Bone marrow (tissue), 2 donors: ENCODE measurements around the gene GPR155.
"Not testable (repeated sequence)": the region's sequence is repeated elsewhere in the genome, so short reads cannot be mapped to it uniquely, and the experiment has no call there.

Source experiments
- DNase-seq, 2 donors: peaks; one replicate each; lab custom pipeline; 2025; lab: John Stamatoyannopoulos, UW

The GPR155 gene

DNA sequence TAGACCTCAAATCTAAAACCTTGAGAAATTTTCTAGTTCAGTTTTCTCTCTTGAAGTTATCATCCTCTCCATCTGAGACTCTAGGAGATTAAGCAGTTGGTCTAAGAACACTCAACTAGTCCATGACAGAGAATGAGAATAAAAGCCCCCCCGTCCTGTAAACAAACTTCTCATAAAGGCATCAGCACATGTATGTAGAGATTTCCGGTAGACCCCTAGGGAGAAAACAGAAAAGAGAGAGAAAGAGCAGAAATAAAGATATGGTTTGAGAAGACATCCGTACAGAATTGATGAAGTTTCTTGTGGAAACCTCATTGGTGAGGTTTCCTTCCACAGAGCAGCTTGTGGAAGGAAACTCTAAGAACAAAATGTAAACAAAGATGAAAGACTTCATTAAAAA is 3.2 kb upstream of the GPR155 start:
- no peak for DNase-seq

DNA sequence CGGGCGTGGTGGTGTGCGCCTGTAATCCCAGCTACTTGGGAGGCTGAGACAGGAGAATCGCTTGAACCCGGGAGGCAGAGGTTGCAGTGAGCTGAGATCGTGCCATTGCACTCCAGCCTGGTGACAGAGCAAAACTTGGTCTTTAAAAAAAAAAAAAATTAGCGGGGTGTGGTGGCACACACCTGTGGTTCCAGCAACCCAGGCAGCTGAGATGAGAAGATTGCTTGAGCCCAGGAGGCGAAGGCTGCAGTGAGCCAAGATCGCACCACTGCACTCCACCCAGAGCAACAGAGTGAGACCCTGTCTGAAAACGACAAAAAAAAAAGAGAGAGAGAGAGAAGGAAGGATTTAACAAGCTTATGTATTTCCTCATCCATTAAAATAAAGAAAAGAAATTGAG is 2.7 kb upstream of the GPR155 start:
- not testable (repeated sequence) for DNase-seq

DNA sequence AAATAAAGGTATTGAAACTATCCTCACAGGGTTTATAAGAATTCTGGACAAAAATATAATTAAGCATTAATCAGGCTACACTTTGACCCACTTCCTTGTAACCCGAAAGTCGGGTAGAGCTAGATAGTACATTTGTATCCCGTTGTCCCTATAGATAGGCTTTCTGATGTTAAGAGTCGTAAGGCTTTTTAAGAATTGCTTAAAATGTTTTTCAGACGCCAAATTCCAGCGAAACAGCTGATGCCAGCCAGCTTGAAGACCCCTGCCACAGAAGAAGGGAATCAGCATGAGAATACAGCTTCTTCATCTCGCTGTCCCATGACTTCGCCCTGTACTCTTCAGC is 962 bp upstream of the GPR155 start:
- no peak for DNase-seq

DNA sequence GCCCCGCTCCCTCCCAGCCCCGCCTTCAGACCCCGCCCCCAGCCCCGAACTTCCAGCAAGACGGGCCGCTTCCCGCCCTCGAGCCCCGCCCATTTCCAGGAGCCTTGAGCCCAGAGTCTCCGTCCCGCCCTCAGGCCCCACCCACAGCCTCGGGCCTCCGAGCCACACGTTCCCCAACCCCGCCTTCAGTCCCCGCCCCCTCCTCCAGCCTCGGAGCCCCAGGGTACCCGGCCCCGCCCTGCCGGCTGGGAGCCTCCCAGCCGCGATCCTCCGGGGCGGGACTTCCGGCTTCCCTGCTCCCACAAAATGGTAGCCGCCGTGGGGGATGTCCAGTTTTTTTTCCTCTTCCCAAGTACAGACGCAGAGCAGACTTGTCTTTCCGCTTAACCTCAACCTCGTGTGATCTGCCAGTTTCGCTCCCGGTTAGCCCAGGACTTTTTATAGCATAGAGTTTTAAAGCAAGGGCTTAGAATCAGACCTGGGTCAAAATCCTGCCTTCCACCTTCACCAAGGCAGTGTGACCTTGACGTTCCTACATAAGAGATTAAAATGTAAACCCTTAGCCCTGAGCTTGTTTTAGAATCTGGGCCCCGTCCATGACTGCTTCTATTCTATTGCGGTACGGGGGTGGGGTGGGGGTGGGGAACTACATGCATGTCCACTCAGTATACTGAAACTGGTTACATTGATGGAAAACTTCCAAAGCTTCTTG is 435 bp upstream of the GPR155 start:
- DNase-seq, result peak; percentile 91 to 96

DNA sequence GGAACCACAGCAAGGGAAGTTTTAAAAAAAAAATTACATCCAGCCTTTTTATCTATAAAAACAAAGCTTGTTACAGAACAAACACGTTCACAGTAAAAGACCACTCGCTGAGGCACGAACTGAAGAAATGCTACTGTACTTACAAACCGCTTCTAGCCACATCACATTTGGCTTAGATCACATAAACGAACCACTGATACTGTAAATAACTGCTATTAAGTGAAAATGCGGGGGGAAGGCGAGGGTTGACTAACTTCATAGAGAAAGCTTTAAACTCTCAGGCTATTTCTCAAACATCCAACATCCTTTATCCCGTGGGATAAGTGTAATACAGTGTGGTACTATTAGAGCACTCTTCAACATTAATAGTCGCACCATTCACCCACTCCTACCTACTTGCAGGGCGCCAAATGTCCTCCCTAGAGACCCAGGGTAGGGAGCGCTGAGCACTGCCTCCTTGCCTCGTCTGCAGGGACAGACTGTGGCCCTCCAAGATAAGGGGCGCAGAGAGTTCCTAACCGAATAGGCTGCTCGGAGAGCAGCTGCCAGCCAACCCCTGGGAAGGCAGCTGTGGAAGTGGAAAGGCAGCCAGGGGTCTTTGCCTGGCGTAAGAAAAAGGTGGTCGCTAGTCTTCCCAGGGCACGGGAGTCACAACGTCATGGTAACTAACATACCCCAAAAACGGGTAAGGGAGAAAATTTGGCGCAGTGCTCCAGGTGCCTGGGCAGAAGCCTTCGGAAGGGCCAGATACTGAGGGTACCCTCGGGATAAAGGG is 854 bp downstream of the GPR155 start:
- DNase-seq, result no peak

DNA sequence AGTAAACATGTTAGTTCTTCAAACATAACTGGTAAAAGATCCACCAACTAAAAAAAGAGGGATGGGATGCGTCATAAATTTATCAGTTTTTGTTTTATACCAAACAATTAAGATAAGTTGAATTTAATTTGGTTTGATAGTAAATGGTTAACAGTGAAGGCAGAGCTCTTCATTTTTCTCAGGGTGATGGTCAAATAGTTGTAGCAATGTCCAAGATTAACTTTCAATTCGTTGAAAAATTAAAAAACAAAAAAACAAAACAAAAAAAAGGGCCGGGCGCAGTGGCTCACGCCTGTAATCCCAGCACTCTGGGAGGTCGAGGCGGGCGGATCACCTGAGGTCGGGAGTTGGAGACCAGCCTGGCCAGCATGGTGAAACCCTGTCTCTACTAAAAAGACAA is 1.8 kb downstream of the GPR155 start:
- not testable (repeated sequence) for DNase-seq

DNA sequence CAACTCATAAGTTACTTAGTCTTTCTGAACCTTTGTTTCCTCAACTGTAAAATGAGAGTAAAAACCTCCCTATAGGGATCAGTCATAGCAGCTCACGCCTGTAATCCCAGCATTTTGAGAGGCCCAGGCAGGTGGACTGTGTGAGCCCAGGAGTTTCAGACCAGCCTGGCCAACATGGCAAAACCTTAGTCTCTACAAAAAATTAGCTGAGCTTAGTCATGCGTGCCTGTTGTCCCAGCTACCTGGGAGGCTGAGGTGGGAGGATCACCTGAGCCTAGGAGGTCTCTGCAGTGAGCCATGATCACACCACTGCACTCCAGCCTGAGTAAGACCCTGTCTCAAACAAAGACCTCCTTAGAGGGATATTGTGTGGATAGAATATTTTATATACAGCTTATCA is 2.3 kb downstream of the GPR155 start:
- DNase-seq, result no peak

DNA sequence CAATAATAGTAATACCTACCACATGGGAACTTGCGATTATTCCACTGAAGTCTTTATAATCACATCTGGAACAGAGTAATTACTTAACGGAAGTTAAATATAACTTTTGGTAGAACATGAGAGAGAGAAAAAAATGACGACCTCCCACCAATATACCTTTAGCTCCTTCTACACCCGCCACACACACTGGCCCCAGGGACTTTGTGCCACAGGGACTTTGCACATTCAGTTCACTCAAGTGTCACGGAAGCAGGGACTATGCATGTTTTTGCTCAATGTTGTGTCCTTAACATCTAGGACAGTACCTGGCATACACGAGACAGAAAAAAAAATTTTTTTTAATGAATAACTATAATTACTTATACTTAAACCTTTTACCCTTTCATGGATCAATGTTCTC is 4.0 kb downstream of the GPR155 start:
- DNase-seq, result no peak

DNA sequence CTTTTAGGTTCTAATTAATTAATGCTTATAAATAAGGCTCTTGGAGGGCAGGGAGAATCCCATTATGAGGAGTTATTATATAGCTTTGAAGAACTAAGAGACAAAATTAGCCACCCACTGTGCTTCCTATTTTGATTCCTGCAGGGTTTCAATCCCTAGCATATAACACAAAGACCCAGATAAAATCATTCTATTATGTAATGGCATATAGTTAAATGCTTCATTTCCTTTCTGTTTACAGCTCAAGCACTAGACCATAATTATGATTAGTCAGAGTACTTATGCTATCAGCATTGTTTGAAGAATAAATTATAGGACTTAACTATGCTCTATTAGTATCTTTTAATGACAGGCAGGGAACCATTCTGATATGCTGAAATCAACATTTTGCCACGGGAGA is 9.1 kb downstream of the GPR155 start:
- no peak for DNase-seq

DNA sequence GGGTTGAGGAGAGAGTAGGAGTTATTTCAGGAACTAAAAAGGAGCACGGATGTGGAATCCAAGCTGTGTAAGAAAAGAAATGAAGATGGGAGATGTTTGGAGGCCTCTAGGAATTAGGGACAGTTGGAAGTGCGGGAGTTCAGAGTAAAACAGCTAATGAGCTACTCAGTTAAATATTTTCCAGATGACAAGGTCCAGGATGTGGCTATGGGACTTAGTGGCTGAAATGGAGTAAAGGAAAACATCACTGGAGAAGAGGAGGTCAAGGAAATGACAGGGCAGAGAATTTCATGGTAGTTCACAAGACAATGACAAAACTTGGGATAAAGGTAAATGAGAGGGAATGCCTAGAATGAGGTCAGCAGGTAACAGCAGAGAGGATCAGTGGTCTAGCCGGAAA is 13.0 kb downstream of the GPR155 start:
- no peak for DNase-seq

DNA sequence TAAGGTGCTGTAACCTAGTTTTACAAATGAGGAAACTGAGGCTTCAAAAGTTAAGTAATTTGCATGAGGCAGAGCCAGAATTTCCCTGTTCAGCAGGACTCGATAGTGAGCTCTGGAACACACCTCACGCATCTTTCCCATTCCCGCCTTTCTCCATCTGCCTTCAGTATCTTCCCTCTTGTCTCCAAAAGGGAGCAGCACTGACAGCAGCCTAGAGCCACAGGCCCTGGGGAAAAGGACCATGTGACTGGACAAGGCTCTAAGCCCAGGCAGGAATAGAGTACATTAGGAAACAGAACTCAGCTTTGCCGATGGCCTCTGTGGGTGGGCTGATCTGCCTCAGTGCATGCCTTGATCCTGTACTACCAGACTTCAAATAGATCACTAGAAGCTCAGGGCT is 21.5 kb downstream of the GPR155 start:
- DNase-seq, result no peak

DNA sequence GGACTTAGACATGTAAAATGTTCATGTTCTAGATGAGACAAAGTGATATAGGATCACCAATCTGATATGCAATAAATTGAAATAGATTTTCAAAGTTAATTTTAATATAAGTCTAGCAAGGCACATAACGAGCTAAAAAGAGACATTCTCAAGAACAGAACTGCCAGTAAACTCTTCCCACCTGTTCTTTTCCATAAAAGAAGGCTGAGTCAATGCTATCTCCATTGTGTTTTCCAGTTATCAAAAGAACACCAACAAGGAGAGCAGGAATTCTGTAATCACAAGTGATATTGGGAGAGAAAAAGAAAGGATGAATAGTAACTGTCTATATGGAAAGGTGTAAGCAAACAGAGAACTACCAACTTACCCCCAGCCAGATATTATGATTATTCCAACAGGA is 25.6 kb downstream of the GPR155 start:
- DNase-seq, result no peak

DNA sequence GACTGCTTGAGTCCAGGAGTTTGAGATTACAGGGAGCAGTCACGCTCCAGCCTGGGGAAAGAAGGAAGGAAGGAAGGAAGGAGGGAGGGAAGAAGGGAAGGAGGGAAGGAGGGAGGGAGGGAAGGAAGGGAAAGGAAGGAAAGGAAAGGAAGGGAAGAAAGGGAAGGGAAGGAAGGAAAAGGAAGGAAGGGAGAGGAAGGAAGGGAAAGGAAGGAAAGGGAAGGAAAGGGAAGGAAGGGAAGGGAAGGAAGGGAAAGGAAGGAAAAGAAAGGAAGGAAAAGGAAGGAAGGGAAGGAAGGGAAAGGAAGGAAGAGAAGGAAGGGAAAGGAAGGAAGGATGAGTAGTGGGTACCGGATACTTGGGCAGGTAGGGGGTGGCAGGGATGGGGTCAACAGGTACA is 32.3 kb downstream of the GPR155 start:
- no peak for DNase-seq

DNA sequence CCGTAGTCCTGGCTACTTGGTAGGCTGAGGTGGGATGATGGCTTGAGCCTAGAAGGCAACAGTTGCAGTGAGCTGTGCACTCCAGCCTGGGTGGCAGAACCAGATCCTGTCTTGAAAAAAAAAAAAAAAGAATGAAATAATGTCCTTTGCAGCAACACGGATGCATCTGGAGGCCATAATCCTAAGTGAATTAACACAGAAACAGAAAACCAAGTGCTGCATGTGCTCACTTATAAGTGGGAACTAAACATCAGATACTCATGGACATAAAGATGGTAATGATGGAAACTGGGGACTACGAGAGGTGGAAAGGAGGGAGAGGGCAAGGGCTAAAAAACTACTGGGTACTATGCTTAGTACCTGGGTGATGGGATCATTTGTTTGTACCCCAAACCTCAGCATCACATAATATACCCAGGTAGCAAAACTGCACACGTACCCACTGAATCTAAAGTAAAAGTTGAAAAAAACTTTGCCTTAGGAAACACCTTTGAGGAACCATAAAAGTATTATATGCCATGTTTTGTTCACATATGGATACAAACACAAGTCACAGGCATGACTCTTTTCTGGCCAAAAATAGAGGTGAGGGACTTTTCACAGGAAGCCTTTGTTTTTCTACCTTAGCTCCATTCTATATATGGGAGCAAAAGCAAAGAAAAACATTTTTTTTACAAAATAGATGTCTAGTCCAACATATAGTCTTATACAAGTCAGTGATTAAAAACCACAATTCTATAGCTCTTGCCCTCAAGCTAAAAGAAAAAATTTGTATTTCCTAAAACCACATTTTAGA is 36.6 kb downstream of the GPR155 start:
- DNase-seq, result no peak

DNA sequence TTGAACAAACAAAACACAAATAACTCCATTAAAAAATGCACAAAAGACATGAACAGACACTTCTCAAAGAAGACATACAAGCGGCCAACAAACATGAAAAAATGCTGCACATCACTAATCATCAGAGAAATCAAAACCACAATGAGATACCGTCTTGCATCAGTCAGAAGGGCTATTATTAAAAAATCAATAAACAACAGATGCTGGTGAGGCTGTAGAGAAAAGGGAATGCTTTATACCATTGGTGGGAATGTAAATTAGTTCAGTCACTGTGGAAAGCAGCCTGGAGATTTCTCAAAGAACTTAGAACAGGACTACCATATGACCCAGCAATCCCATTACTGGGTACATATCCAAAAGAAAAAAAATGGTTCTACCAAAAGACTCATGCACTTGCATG is 37.8 kb downstream of the GPR155 start:
- DNase-seq, result no peak

DNA sequence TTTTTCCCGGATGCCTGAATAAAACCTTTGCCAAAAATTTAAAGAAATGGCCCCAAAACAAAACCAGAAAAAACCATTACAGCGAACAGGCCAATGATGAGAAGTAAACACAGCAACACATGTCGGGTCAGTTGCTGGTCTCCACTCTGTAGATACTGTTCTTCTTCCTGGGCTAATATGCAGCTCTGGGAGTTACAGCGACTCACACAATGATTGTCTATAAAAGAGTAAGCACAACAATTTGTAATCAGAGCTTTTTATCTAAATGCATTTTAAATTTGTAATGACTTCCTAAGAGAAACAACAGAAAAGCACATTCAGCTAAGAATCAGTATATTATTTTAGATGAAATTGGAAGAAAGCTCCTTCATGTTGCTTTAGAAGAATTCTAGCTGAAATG is 40.3 kb downstream of the GPR155 start:
- no peak for DNase-seq

DNA sequence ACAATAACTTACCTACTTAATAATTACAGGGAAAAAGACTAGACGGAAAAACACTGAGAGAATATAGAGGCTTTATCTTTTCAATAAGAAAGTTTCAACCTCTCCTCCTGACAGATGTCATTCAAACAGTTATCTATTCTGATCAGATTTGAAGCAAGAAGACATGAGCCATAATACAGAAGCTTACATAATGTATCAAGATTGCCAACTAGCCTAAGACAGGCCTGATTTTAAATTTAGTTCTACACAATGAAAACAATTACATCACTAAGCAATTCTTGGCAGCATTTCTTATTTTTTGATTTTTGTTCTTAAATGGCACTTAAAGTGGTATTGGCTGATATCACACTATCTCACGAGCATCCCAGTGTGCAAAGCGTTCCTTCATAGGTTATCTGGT is 41.6 kb downstream of the GPR155 start:
- no peak for DNase-seq

DNA sequence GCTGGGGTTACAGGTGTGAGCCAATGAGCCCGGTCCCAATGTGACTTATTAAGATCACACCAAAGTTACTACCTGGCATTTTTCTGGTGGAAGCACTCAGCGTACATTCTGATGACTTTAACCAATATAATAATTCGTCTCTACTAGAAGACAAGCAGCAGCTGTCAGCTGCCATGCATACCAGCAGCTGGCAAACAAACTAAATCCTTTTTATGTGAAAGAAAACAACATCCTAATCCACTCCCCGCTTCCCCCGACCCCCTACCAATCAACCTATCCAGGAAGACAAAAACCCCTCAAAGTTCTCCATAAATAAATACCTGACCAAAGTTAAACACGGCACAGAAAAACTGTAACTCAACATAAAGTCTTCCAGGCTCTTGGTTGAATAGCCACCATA is 42.1 kb downstream of the GPR155 start:
- no peak for DNase-seq

DNA sequence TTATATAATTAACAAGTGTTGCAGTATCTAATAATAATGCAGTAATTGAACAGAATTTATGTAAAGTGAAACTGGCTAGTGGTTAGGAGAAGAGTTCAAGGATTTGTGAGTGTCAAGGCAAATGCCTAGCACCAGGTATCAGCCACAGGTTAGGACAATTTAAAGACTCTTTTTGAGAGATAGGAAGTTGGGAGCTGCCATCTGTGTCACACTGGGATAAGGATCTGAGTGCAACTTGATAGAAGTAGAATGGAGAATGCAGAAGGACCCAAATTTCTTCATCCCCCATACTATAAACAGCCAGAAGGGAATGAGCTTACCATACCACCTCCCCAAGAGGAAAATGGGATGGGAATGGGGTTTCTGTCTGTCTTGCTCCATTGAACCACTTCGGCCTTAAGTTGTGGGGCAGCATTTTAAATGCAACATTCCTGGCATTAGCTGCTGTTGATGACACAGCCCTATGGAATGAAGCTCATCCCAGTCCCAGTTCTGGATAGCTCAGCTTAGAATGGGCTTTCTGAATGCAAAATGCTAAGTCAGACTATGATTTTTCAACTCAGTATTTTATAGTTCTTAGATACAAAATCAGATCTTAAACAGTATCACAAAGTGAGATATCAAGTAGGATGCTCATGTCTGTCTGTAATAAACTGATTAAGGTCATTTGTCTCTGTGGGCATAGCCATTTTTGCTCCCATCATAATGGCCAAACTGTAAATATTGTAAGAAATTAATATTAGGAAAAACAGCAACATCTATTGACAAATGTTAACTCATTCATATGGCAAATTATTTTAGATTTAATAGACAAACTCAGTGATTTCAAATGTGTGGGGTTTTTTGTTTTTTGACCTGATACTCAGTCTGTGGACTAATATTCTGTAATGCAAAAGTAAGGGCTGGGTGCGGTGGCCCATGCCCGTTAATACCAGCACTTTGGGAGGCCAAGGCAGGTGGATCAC is 44.0 kb downstream of the GPR155 start:
- DNase-seq, result no peak

DNA sequence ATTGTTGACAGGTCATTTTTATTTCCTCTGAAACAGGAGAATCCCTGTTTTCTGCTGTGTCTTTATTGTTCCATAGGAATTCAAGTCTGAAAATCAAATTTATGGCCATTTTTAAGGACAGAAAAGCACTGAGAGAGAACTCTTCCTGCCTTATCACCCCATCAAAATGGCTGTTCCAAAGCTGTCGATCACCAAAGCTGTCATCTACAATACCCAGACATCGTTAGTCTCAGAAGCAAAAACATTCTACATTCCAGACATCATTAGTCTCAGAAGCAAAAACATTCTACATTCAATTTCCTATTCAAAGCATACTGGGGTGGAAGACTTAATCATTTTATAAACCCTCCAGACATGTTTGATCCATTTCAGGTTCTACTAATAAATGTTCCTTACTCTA is 46.9 kb downstream of the GPR155 start:
- DNase-seq, result no peak

DNA sequence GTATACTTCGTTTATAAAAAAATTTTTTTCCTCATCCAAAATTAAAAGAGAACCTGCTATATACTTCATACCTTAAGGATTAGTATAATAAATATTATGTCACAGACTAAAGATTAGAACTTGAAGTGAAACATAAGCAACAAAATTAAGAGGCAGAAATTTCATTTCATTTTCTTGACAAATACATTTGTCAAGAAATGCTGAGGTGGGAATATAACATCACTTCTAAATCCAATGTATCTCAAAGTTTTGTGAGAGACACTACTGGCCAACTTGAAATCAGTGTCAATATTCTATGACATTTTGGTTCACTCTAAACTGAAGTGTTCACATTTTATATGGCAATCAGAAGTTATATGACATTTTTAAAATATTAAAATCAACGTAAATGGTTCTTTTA is 47.5 kb downstream of the GPR155 start:
- no peak for DNase-seq
